Natural killer cell treated with Interleukin-12 subunit alpha and Interleukin-12 subunit beta and Interleukin-15 and Interleukin-18, amount 100 ng/mL, for 72 hours (primary cell): Measurements from ENCODE around the gene HOXD4. TPM values are rescaled to one million over a fixed set of nuclear protein-coding genes. Genes with fewer than 3 reads are reported as not detected.

Experiments used
- ATAC-seq, 2 donors: fragments of 150-1000 bp; cut with Tn5 transposase in 1 of 2; sonication (Bioruptor Pico), chemical (Tn5 transposase) in 1 of 2; 2 replicates each; pipeline ENCODE4 v1.10.0; 2021
- DNase-seq: peaks from one replicate; pipeline ENCODE4 v3.0.0; 2022; ENCODE audit warnings: low spot score
- H3K27ac Mint-ChIP-seq, 2 donors: 1 replicate in 1 of 2; 2 replicates in 1 of 2; pipeline ENCODE4 v1.8.0; 2022; ENCODE audit warnings: mixed read lengths in 2 of 2, mild to moderate bottlenecking in 1 of 2, moderate library complexity in 1 of 2
- H3K27me3 Mint-ChIP-seq, 2 donors: 1 replicate in 1 of 2; 2 replicates in 1 of 2; pipeline ENCODE4 v1.8.0; 2022; ENCODE audit warnings: mixed read lengths in 2 of 2
- H3K36me3 Mint-ChIP-seq: one replicate; pipeline ENCODE4 v1.8.0; 2022; ENCODE audit warnings: mixed read lengths
- H3K4me1 Mint-ChIP-seq, 2 donors: 1 replicate in 1 of 2; 2 replicates in 1 of 2; pipeline ENCODE4 v1.8.0; 2022; ENCODE audit warnings: low read depth in 2 of 2, mixed read lengths in 2 of 2, mild to moderate bottlenecking in 1 of 2
- H3K4me3 Mint-ChIP-seq: one replicate; pipeline ENCODE4 v1.8.0; 2022; ENCODE audit warnings: mixed read lengths
- H3K9me3 Mint-ChIP-seq: 2 replicates; pipeline ENCODE4 v1.8.0; 2022; ENCODE audit warnings: mixed read lengths
- total RNA-seq, 2 donors: library from RNA; stranded (reverse); gene quantifications; one replicate each; pipeline ENCODE4 v1.2.3, GENCODE V29; 2022

HOXD4 gene
- total RNA-seq = not detected

GRCh38 chr2:176151442-176152287, at the start of gene HOXD4:
HOXD4 (plus strand) TSS chr2:176151550; CDS start chr2:176151634, 84 bp downstream.
- Mint-ChIP-seq H3K4me1 (no peaks in the 10 kb centered on the region), H3K27ac (no peak within 1 kb of the TSS), H3K4me3 (no peak within 1 kb of the TSS), H3K27me3 (peaks cover 47 to 69% of the 10 kb centered on the region in 2 donors), H3K9me3 (no peaks in the 10 kb centered on the region), H3K36me3 (no peaks in the 10 kb centered on the region)
- ATAC-seq = no peak
- DNase-seq = no peak

DNA sequence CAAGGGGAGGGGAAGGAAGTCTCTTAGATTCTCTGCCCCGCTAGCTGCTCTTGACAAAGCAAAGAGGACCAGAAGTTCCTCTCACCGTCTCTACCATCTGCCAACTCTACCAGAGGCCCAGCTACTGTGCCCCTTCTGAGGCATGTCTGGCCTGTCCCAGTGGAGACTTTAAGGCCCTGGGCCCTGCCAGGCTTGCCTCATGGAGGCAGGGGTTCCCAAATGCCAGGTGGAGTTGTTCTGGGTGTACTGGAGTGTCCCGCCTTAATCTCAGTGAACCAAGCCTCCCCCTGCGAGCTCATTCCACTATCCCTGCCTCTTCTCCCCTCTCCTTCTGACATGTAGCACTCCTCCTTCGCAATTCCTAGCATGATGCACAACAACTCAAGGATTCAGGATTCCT, 49.5 kb upstream of the HOXD4 start:
- Mint-ChIP-seq H3K36me3 (peaks cover 7% of the 10 kb centered on the region), H3K4me1 (peaks cover 18 to 21% of the 10 kb centered on the region in 2 donors), H3K27me3 (peaks cover 62 to 66% of the 10 kb centered on the region in 2 donors), H3K27ac (no peak overlapping the region), H3K9me3 (no peaks in the 10 kb centered on the region), H3K4me3 (no peak overlapping the region)
- ATAC-seq (no peak), DNase-seq (no peak)

GRCh38 chr2:176102309-176102866, 49.0 kb upstream of the HOXD4 start:
- peaks cover 7% of the 10 kb centered on the region for H3K36me3 Mint-ChIP-seq
- no peak overlapping the region for H3K27ac Mint-ChIP-seq
- ATAC-seq = no peak
- H3K4me1 Mint-ChIP-seq = peaks cover 13 to 16% of the 10 kb centered on the region in 2 donors
- peaks cover 57 to 66% of the 10 kb centered on the region in 2 donors for H3K27me3 Mint-ChIP-seq
- no peak overlapping the region for H3K4me3 Mint-ChIP-seq
- no peaks in the 10 kb centered on the region for H3K9me3 Mint-ChIP-seq
- DNase-seq = peak; percentile 18

DNA sequence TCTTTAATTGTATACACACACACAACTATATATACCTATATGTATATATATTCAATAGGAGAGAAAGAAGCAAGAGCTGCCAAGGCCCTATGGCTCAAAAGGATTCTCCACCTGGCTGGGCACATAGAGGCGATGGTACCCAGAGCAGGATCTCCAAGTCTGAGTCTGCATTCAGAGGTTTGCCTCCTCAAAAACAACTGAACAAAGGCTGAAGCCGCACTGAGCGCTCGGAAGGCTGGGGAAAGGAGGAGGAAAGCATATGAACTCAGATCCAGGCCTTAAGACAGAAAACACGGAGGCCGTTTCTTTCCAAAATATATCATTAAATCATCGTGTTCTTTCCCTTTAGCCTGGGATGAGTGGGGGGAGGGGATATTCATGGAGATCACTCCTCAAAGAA, 48.2 kb upstream of the HOXD4 start:
- H3K36me3 Mint-ChIP-seq = peaks cover 7% of the 10 kb centered on the region
- ATAC-seq = no peak

DNA sequence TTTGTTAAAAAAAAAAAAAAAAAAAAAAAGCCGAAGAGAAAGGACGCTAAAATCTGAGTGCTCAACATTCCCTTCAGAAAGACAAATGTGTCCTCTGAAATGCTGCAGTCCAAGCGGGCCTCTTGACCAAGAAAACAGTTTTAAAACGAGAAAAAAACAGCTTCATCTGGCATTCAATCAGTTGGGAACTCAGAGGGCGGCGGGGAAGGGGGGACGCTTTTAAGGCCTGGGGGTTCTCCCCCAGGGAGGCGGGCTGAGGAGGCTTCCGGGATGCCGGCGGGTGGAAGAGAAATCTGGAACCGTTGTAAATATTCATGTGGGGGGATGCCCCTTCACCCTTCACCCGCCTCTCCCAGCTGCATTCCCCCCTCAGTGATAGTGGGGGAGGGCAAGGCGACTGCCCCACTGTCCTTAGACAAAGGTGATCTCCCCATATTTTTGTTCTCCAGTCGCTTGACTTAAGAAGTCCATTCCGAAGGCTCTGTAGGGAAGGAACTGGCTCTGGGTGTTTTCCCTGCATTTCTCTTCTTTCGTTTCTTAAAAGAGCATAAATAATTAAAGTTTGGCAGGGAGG, 47.5 kb upstream of the HOXD4 start:
- peaks cover 7% of the 10 kb centered on the region for H3K36me3 Mint-ChIP-seq
- H3K27ac Mint-ChIP-seq = no peak overlapping the region
- H3K9me3 Mint-ChIP-seq = no peaks in the 10 kb centered on the region
- H3K4me1 Mint-ChIP-seq = peaks cover 8 to 14% of the 10 kb centered on the region in 2 donors
- H3K27me3 Mint-ChIP-seq = peaks cover 54 to 63% of the 10 kb centered on the region in 2 donors
- ATAC-seq (no peak), DNase-seq (peak; percentile 37)
- H3K4me3 Mint-ChIP-seq = no peak overlapping the region

More for the DNA sequence above, 48.2 kb upstream of the HOXD4 start:
- H3K27ac Mint-ChIP-seq = no peak overlapping the region
- H3K4me3 Mint-ChIP-seq = no peak overlapping the region
- no peak for DNase-seq
- H3K27me3 Mint-ChIP-seq = peaks cover 50 to 61% of the 10 kb centered on the region in 2 donors
- no peaks in the 10 kb centered on the region for H3K9me3 Mint-ChIP-seq
- peaks cover 8 to 12% of the 10 kb centered on the region in 2 donors for H3K4me1 Mint-ChIP-seq

- ATAC-seq (no peak), DNase-seq (peak; percentile 29)
- Mint-ChIP-seq H3K36me3 (peaks cover 7% of the 10 kb centered on the region), H3K27ac (no peak overlapping the region), H3K4me1 (peaks cover 8 to 18% of the 10 kb centered on the region in 2 donors), H3K4me3 (no peak overlapping the region), H3K9me3 (no peaks in the 10 kb centered on the region), H3K27me3 (peaks cover 61 to 65% of the 10 kb centered on the region in 2 donors)
Observed at GRCh38 chr2:176104316-176105077, 46.9 kb upstream of the HOXD4 start.

GRCh38 chr2:176105078-176105729, 46.1 kb upstream of the HOXD4 start:
- ATAC-seq = no peak
- Mint-ChIP-seq H3K9me3 (no peaks in the 10 kb centered on the region), H3K4me1 (peaks cover 8 to 18% of the 10 kb centered on the region in 2 donors), H3K36me3 (peaks cover 7% of the 10 kb centered on the region), H3K4me3 (no peak overlapping the region), H3K27ac (peak overlapping the region in 1 of 2 donors; percentile 7), H3K27me3 (peaks cover 68% of the 10 kb centered on the region in 2 donors)
- no peak for DNase-seq

DNA sequence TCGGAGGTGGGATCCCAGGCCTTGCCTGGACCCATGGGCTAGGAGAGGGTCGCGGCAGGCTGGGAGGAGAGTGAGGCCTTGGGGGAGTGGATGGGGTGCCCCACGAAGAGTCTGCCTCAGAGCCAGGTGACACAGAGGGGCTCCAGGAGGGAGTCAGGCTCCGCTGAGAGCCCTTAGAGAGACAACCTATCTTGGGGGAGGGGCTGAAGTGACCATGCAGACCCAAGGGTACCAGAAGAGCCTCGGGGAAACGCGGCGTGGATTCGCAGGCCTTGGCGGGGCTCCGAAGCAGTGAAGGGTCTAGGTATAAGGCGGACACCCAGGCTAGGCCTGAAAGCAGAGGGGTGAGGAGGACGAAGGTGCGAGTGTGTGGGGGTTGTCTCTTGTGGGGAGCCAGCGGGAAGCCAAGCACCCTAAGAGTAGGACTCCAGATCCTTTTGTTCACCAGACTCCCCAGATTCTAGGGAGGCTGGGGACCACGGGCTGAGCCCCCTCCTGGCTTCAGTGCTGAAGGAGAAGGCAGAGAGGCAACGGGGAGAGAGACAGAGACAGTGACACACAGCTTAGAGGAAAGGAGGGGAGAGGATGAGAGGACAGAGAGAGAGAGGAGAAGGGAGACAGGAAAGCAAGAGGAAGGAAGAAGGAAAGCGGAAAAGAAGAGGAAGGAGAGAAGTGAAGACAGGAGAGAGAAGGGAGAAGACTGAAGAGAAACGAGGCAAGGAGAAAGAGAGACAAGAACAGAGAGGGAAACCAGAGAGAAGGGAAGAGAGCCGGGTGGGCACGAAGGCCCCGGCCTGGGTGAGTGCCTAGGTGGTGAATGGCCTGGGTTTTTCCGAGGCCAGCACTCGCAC, 45.4 kb upstream of the HOXD4 start:
- ATAC-seq = peak in 1 of 2 donors; percentile 19
- Mint-ChIP-seq H3K27me3 (peaks cover 68 to 71% of the 10 kb centered on the region in 2 donors), H3K4me3 (peak overlapping the region; percentile 40), H3K36me3 (peaks cover 7% of the 10 kb centered on the region), H3K27ac (peak overlapping the region in 1 of 2 donors; percentile 7), H3K4me1 (peaks cover 8 to 18% of the 10 kb centered on the region in 2 donors), H3K9me3 (no peaks in the 10 kb centered on the region)
- peak; percentile 20 for DNase-seq

GRCh38 chr2:176106581-176107539, 44.5 kb upstream of the HOXD4 start, which contains the start of gene HOXD11:
HOXD11 (plus strand) TSS chr2:176107280; CDS start chr2:176107356, 76 bp downstream.
- no peak within 1 kb of the TSS for H3K27ac Mint-ChIP-seq
- DNase-seq (no peak), ATAC-seq (peak; percentile 15 to 28)
- H3K4me1 Mint-ChIP-seq = peaks cover 8 to 18% of the 10 kb centered on the region in 2 donors
- peaks cover 7% of the 10 kb centered on the region for H3K36me3 Mint-ChIP-seq
- H3K4me3 Mint-ChIP-seq = peak within 1 kb of the TSS; percentile 40
- peaks cover 66 to 76% of the 10 kb centered on the region in 2 donors for H3K27me3 Mint-ChIP-seq
- H3K9me3 Mint-ChIP-seq = no peaks in the 10 kb centered on the region

DNA sequence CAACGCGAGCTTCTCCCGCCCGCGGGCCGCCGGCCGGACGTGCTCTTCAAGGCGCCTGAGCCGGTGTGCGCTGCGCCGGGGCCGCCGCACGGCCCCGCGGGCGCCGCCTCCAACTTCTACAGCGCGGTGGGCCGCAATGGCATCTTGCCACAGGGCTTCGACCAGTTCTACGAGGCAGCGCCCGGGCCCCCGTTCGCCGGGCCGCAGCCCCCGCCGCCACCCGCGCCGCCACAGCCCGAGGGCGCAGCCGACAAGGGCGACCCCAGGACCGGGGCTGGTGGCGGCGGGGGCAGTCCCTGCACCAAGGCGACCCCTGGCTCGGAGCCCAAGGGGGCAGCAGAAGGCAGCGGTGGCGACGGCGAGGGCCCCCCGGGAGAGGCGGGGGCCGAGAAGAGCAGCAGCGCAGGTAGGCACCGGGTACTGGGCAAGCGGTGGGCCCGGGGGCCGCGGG, 43.6 kb upstream of the HOXD4 start:
- H3K36me3 Mint-ChIP-seq = peaks cover 7% of the 10 kb centered on the region
- ATAC-seq (no peak), DNase-seq (peak; percentile 56)
- peaks cover 62 to 71% of the 10 kb centered on the region in 2 donors for H3K27me3 Mint-ChIP-seq
- no peak overlapping the region for H3K27ac Mint-ChIP-seq
- no peak overlapping the region for H3K4me3 Mint-ChIP-seq
- H3K4me1 Mint-ChIP-seq = peaks cover 8 to 18% of the 10 kb centered on the region in 2 donors
- H3K9me3 Mint-ChIP-seq = no peaks in the 10 kb centered on the region

DNA sequence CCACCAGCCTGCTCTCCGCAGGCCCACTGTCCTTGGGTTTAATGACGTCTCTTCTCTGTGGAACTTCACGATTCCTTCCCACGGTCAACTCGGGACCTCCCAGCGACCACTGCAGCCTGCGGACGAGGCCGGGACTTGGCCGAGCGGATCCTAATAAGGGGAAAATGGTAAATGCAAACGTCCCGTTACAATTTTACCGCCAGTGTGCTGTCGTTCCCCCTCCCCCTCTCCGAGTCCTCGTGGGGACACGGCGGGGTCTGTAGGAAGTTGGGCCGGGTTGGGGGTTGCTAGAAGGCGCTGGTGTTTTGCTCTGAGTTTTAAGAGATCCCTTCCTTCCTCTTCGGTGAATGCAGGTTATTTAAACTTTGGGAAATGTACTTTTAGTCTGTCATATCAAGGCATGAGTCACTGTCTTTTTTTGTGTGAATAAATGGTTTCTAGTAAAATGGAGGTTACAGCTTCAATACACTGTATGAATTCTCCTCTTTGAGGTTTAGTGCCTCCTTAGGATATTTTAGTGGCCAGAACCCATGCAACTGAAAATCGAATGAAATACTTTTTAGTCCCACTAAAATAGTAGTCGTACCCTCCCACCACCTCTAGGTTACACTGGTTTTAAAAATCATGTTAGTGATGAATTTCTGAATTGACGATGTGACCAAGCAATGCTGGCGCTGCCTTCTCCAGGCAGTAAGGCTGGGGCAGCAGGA, 42.0 kb upstream of the HOXD4 start:
- H3K36me3 Mint-ChIP-seq = peaks cover 7% of the 10 kb centered on the region
- H3K27ac Mint-ChIP-seq = no peak overlapping the region
- peaks cover 60 to 71% of the 10 kb centered on the region in 2 donors for H3K27me3 Mint-ChIP-seq
- H3K4me1 Mint-ChIP-seq = peaks cover 8 to 18% of the 10 kb centered on the region in 2 donors
- H3K9me3 Mint-ChIP-seq = no peaks in the 10 kb centered on the region
- ATAC-seq (no peak), DNase-seq (no peak)
- H3K4me3 Mint-ChIP-seq = no peak overlapping the region
